Measurements from ENCODE around the gene RFFL. TPM values are rescaled to one million over a fixed set of nuclear protein-coding genes. Genes with fewer than 3 reads are reported as not detected.
A peak's percentile ranks its signal among the peaks of the same experiment; 100 is the strongest.

RFFL gene
- total RNA-seq, 1 donor from 2014 or later = 3.6 TPM

DNA sequence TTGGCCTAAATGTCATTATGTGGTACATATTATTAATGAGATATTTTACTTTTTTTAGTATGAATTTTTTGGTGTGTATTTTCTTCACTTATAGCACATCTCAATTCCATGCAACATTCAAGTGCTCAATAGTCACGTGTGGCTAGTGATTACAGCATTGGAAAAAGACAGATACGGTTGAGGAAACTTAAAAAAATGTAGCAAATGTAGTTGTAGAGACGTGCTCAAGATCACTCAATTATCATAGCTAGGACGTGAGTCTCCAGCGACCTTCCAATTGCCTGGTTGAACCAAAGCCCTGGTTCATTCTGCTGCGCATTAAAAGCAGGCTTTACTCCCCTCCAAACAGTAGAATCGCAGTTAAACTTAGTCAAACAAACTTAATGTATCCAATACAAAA is 84.4 kb downstream of the RFFL start:
- DNase-seq (ENCODE audit: low read depth in 2 of 2) = no peak

DNA sequence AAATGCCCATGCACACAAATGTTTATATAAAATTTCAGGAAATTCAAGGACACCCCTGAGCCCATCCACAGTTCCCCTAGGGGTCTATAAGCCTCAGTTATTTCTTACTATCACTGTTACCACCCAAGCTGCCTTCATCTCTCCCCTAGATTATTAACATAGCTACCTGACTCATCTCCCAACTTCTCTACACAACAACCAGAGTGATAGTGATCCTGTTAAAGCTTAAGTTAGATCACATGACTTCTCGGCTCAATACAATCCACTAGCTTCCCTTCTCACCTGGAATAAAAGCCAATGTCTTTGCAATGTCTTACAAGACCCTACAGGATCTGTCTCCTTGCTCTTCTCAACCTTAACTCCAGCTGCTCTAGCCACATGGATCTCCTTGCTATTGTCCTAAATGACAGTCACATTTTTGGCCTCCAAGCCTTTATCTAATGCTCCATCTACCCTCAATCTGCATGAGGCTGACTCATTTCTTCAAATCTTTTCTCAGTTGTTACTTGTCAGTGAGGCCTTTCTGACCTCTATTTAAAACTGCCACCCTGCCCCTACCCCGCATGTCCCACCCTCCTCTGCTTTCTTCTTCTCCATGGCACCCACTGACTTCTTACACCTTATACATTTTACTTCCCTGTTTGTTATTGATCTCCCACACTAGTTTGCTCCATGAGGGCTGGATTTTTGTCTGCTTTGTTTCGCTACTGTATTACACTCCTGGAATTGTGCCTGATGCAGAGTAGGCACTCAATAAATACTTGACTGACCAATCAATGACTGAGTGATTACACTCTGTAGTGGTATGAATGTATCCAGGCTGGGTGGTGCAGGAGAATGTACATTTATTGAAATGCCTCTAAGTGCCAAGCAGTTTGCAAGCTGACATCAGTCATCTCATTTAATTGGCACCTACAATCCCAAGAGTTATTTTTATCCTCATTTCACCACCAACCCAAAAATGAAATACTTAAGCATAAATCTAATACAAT is 88.4 kb downstream of the RFFL start:
- no peak for DNase-seq (ENCODE audit: low read depth in 2 of 2)

DNA sequence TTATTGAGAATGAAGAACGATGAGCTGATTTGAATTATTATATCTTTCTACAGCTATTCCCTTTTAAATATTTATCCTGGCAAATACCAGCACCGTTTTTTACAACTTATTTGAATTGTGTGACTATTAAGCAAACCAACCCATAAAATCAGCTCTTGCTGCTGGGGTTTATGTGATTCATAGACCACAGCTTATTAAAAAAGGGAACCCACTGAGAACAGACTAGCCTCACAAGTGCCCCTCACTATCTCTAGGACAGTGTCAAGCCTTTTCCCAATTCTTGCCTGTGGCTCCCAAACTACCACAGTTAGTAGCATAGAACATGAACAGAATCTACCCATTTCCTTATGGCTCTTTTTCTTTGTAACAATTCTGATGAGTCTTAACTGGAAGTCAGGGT is 89.3 kb downstream of the RFFL start:
- no peak for DNase-seq (ENCODE audit: low read depth in 2 of 2)

DNA sequence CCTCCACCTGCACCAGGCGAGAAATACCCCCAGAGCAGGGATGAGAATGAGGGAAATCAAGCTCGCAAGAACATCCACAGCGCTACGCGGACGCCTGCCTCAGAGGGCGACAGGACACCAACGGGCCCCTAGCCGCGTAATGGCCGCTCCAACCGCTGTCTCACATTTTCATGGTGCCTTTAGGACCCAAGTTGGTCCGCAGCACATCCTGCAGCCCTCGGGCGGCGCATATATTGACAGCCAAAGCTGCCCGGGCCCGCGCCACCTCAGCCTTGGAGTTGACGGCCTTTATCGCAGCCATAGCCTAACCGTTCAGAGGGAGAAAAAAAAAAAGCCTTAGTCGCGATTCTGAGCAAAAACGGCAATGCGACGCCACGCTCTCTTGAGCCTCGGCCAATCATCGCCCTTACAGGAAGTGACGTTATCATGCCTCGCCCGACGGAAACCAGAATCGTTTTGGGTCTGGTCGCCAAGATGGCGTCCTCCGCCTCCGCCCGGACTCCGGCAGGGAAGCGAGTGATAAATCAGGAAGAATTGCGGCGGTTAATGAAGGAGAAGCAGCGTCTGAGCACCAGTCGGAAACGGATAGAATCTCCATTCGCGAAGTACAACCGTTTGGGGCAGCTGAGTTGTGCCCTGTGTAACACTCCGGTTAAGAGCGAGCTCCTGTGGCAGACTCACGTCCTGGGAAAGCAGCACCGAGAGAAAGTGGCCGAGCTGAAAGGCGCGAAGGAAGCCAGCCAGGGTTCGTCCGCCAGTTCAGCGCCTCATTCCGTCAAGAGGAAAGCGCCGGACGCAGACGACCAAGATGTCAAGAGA is 102.2 kb downstream of the RFFL start, which contains the start of the genes CCT6B and ZNF830:
CCT6B (minus strand) TSS at position 368 of the 819 bp plus-strand sequence; CDS start at position 301, 67 bp downstream.
ZNF830 (plus strand) TSS at position 448 of the 819 bp plus-strand sequence; CDS start at position 475, 27 bp downstream.
- DNase-seq (ENCODE audit: low read depth in 2 of 2) = peak; percentile 97 to 98

DNA sequence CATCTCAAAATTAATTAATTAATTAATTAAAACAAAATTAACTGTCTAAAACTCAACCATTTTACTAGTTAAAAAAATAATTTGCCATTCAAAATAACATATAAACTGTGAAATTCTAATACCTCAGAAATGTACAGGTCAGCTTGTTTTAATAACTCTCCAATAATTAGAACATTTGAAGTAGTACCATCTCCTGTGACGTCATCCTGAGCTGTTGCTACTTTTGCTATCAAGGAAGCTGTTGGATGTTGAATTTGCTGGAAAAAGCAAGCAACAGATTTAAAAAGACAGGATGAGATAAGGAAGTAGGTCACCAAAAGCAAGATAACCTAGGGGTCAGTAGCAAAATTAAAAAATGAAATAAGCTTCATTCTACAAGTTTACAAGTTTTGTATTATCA is 105.1 kb downstream of the RFFL start:
- no peak for DNase-seq (ENCODE audit: low read depth in 2 of 2)

Other genes starting within 250 kb of the RFFL start
- gene CCT6B, start 102.2 kb downstream of the RFFL start, total RNA-seq = 0.20 and 0.44 TPM in 2 replicates
- 7.8 and 13.9 TPM in 2 replicates for gene ZNF830, start 102.2 kb downstream of the RFFL start, total RNA-seq
- 13.5 and 17.3 TPM in 2 replicates for gene LIG3, start 83.2 kb downstream of the RFFL start, total RNA-seq
- 6.0 and 7.4 TPM in 2 replicates for gene RAD51D, start 56.2 kb upstream of the RFFL start, total RNA-seq
- gene FNDC8, start 57.9 kb upstream of the RFFL start, total RNA-seq = not detected in 2 replicates
- 9.9 and 12.2 TPM in 2 replicates for gene NLE1, start 78.6 kb upstream of the RFFL start, total RNA-seq
- not detected in 2 replicates for gene UNC45B, start 84.1 kb upstream of the RFFL start, total RNA-seq
- gene SLC35G3, start 130.7 kb upstream of the RFFL start, total RNA-seq = not detected in 2 replicates
- 16.3 TPM in 2 replicates for gene SLFN5, start 179.4 kb upstream of the RFFL start, total RNA-seq